ENCODE results near the gene THOC1. TPM values are rescaled to one million over a fixed set of nuclear protein-coding genes. Genes with fewer than 3 reads are reported as not detected.

The THOC1 gene
- polyA plus RNA-seq, 2 donors: 17.6 to 39.2 TPM

GRCh38 chr18:260547-260946 lies 7.3 kb downstream of the THOC1 start:
- 78 to 81% methylated on average over 2 of the region's 2 CpGs for WGBS, 2 donors
- H3K4me1 ChIP-seq (ENCODE audit: control insufficient read depth in 2 of 2, insufficient read depth in 2 of 2, low read length in 1 of 2): no peaks in the 10 kb centered on the region
- no peaks in the 10 kb centered on the region for H3K27me3 ChIP-seq (ENCODE audit: control insufficient read depth in 1 of 2, insufficient read depth in 2 of 2, low read length in 2 of 2)
- no peak overlapping the region for H3K4me3 ChIP-seq (ENCODE audit: low read depth in 1 of 2, low read length in 2 of 2)
- no peak overlapping the region for H3K27ac ChIP-seq (ENCODE audit: low read depth in 2 of 2, low read length in 1 of 2)
- no peaks in the 10 kb centered on the region for H3K9me3 ChIP-seq (ENCODE audit: control insufficient read depth in 2 of 2, insufficient read depth in 1 of 2, low read depth in 1 of 2, low read length in 1 of 2)
- H3K36me3 ChIP-seq (ENCODE audit: control insufficient read depth in 2 of 2, insufficient read depth in 2 of 2, low read length in 1 of 2): peaks cover 1 to 7% of the 10 kb centered on the region in 2 donors

GRCh38 chr18:255171-255570 lies 12.7 kb downstream of the THOC1 start:
- no peaks in the 10 kb centered on the region for H3K9me3 ChIP-seq (ENCODE audit: control insufficient read depth in 2 of 2, insufficient read depth in 1 of 2, low read depth in 1 of 2, low read length in 1 of 2)
- no peaks in the 10 kb centered on the region for H3K27me3 ChIP-seq (ENCODE audit: control insufficient read depth in 1 of 2, insufficient read depth in 2 of 2, low read length in 2 of 2)
- no peak overlapping the region for H3K4me3 ChIP-seq (ENCODE audit: low read depth in 1 of 2, low read length in 2 of 2)
- 95 to 97% methylated on average over 4 of the region's 4 CpGs for WGBS, 2 donors
- H3K4me1 ChIP-seq (ENCODE audit: control insufficient read depth in 2 of 2, insufficient read depth in 2 of 2, low read length in 1 of 2): no peaks in the 10 kb centered on the region
- H3K27ac ChIP-seq (ENCODE audit: low read depth in 2 of 2, low read length in 1 of 2): no peak overlapping the region
- peaks cover 5 to 6% of the 10 kb centered on the region in 2 donors for H3K36me3 ChIP-seq (ENCODE audit: control insufficient read depth in 2 of 2, insufficient read depth in 2 of 2, low read length in 1 of 2)

GRCh38 chr18:253121-253520 lies 14.7 kb downstream of the THOC1 start:
- Histone ChIP-seq H3K9me3 (ENCODE audit: control insufficient read depth in 2 of 2, insufficient read depth in 1 of 2, low read depth in 1 of 2, low read length in 1 of 2) (no peaks in the 10 kb centered on the region), H3K4me3 (ENCODE audit: low read depth in 1 of 2, low read length in 2 of 2) (no peak overlapping the region), H3K27me3 (ENCODE audit: control insufficient read depth in 1 of 2, insufficient read depth in 2 of 2, low read length in 2 of 2) (no peaks in the 10 kb centered on the region), H3K27ac (ENCODE audit: low read depth in 2 of 2, low read length in 1 of 2) (no peak overlapping the region), H3K36me3 (ENCODE audit: control insufficient read depth in 2 of 2, insufficient read depth in 2 of 2, low read length in 1 of 2) (peaks cover 7 to 8% of the 10 kb centered on the region in 2 donors), H3K4me1 (ENCODE audit: control insufficient read depth in 2 of 2, insufficient read depth in 2 of 2, low read length in 1 of 2) (no peaks in the 10 kb centered on the region)
- 85 to 92% methylated on average over 1 of the region's 1 CpG for WGBS, 2 donors

- Histone ChIP-seq H3K4me1 (ENCODE audit: control insufficient read depth in 2 of 2, insufficient read depth in 2 of 2, low read length in 1 of 2) (no peaks in the 10 kb centered on the region), H3K27me3 (ENCODE audit: control insufficient read depth in 1 of 2, insufficient read depth in 2 of 2, low read length in 2 of 2) (no peaks in the 10 kb centered on the region), H3K9me3 (ENCODE audit: control insufficient read depth in 2 of 2, insufficient read depth in 1 of 2, low read depth in 1 of 2, low read length in 1 of 2) (no peaks in the 10 kb centered on the region), H3K36me3 (ENCODE audit: control insufficient read depth in 2 of 2, insufficient read depth in 2 of 2, low read length in 1 of 2) (peaks cover 6 to 10% of the 10 kb centered on the region in 2 donors), H3K4me3 (ENCODE audit: low read depth in 1 of 2, low read length in 2 of 2) (no peak overlapping the region), H3K27ac (ENCODE audit: low read depth in 2 of 2, low read length in 1 of 2) (no peak overlapping the region)
- WGBS, 2 donors: 99% methylated on average over 5 of the region's 5 CpGs
Measured at GRCh38 chr18:251572-251971, 16.3 kb downstream of the THOC1 start.

- 85 to 91% methylated on average over 2 of the region's 2 CpGs for WGBS, 2 donors
- Histone ChIP-seq H3K27ac (ENCODE audit: low read depth in 2 of 2, low read length in 1 of 2) (no peak overlapping the region), H3K27me3 (ENCODE audit: control insufficient read depth in 1 of 2, insufficient read depth in 2 of 2, low read length in 2 of 2) (no peaks in the 10 kb centered on the region), H3K36me3 (ENCODE audit: control insufficient read depth in 2 of 2, insufficient read depth in 2 of 2, low read length in 1 of 2) (peaks cover 6 to 10% of the 10 kb centered on the region in 2 donors), H3K4me3 (ENCODE audit: low read depth in 1 of 2, low read length in 2 of 2) (no peak overlapping the region), H3K4me1 (ENCODE audit: control insufficient read depth in 2 of 2, insufficient read depth in 2 of 2, low read length in 1 of 2) (no peaks in the 10 kb centered on the region), H3K9me3 (ENCODE audit: control insufficient read depth in 2 of 2, insufficient read depth in 1 of 2, low read depth in 1 of 2, low read length in 1 of 2) (no peaks in the 10 kb centered on the region)
Measured at GRCh38 chr18:250685-251084, 17.2 kb downstream of the THOC1 start.

- Histone ChIP-seq H3K27me3 (ENCODE audit: control insufficient read depth in 1 of 2, insufficient read depth in 2 of 2, low read length in 2 of 2) (no peaks in the 10 kb centered on the region), H3K4me3 (ENCODE audit: low read depth in 1 of 2, low read length in 2 of 2) (no peak overlapping the region), H3K27ac (ENCODE audit: low read depth in 2 of 2, low read length in 1 of 2) (no peak overlapping the region), H3K36me3 (ENCODE audit: control insufficient read depth in 2 of 2, insufficient read depth in 2 of 2, low read length in 1 of 2) (peaks cover 6 to 8% of the 10 kb centered on the region in 2 donors), H3K9me3 (ENCODE audit: control insufficient read depth in 2 of 2, insufficient read depth in 1 of 2, low read depth in 1 of 2, low read length in 1 of 2) (no peaks in the 10 kb centered on the region), H3K4me1 (ENCODE audit: control insufficient read depth in 2 of 2, insufficient read depth in 2 of 2, low read length in 1 of 2) (no peaks in the 10 kb centered on the region)
- WGBS, 2 donors: 93 to 98% methylated on average over 4 of the region's 4 CpGs
Measured at GRCh38 chr18:248053-248452, 19.8 kb downstream of the THOC1 start.

GRCh38 chr18:245282-245847 lies 22.5 kb downstream of the THOC1 start:
- WGBS, 2 donors: 92 to 93% methylated on average over 2 of the region's 2 CpGs
- Histone ChIP-seq H3K4me1 (ENCODE audit: control insufficient read depth in 2 of 2, insufficient read depth in 2 of 2, low read length in 1 of 2) (no peaks in the 10 kb centered on the region), H3K9me3 (ENCODE audit: control insufficient read depth in 2 of 2, insufficient read depth in 1 of 2, low read depth in 1 of 2, low read length in 1 of 2) (no peaks in the 10 kb centered on the region), H3K27ac (ENCODE audit: low read depth in 2 of 2, low read length in 1 of 2) (no peak overlapping the region), H3K36me3 (ENCODE audit: control insufficient read depth in 2 of 2, insufficient read depth in 2 of 2, low read length in 1 of 2) (peaks cover 6 to 8% of the 10 kb centered on the region in 2 donors), H3K27me3 (ENCODE audit: control insufficient read depth in 1 of 2, insufficient read depth in 2 of 2, low read length in 2 of 2) (no peaks in the 10 kb centered on the region), H3K4me3 (ENCODE audit: low read depth in 1 of 2, low read length in 2 of 2) (no peak overlapping the region)

- Histone ChIP-seq H3K27me3 (ENCODE audit: control insufficient read depth in 1 of 2, insufficient read depth in 2 of 2, low read length in 2 of 2) (no peaks in the 10 kb centered on the region), H3K36me3 (ENCODE audit: control insufficient read depth in 2 of 2, insufficient read depth in 2 of 2, low read length in 1 of 2) (peaks cover 0 to 5% of the 10 kb centered on the region in 2 donors), H3K9me3 (ENCODE audit: control insufficient read depth in 2 of 2, insufficient read depth in 1 of 2, low read depth in 1 of 2, low read length in 1 of 2) (no peaks in the 10 kb centered on the region), H3K4me3 (ENCODE audit: low read depth in 1 of 2, low read length in 2 of 2) (no peak overlapping the region), H3K4me1 (ENCODE audit: control insufficient read depth in 2 of 2, insufficient read depth in 2 of 2, low read length in 1 of 2) (no peaks in the 10 kb centered on the region), H3K27ac (ENCODE audit: low read depth in 2 of 2, low read length in 1 of 2) (no peak overlapping the region)
- WGBS, 2 donors: 91 to 92% methylated on average over 1 of the region's 1 CpG
Measured at GRCh38 chr18:240175-240574, 27.7 kb downstream of the THOC1 start.

- no peaks in the 10 kb centered on the region for H3K27me3 ChIP-seq (ENCODE audit: control insufficient read depth in 1 of 2, insufficient read depth in 2 of 2, low read length in 2 of 2)
- H3K27ac ChIP-seq (ENCODE audit: low read depth in 2 of 2, low read length in 1 of 2): no peak overlapping the region
- peaks cover 3 to 4% of the 10 kb centered on the region in 2 donors for H3K36me3 ChIP-seq (ENCODE audit: control insufficient read depth in 2 of 2, insufficient read depth in 2 of 2, low read length in 1 of 2)
- 68 to 85% methylated on average over 1 of the region's 1 CpG for WGBS, 2 donors
- no peak overlapping the region for H3K4me3 ChIP-seq (ENCODE audit: low read depth in 1 of 2, low read length in 2 of 2)
- H3K9me3 ChIP-seq (ENCODE audit: control insufficient read depth in 2 of 2, insufficient read depth in 1 of 2, low read depth in 1 of 2, low read length in 1 of 2): no peaks in the 10 kb centered on the region
- H3K4me1 ChIP-seq (ENCODE audit: control insufficient read depth in 2 of 2, insufficient read depth in 2 of 2, low read length in 1 of 2): no peaks in the 10 kb centered on the region
Measured at GRCh38 chr18:231563-231962, 36.3 kb downstream of the THOC1 start.

GRCh38 chr18:228586-228985 lies 39.3 kb downstream of the THOC1 start:
- peaks cover 3 to 4% of the 10 kb centered on the region in 2 donors for H3K36me3 ChIP-seq (ENCODE audit: control insufficient read depth in 2 of 2, insufficient read depth in 2 of 2, low read length in 1 of 2)
- no peaks in the 10 kb centered on the region for H3K4me1 ChIP-seq (ENCODE audit: control insufficient read depth in 2 of 2, insufficient read depth in 2 of 2, low read length in 1 of 2)
- no peak overlapping the region for H3K4me3 ChIP-seq (ENCODE audit: low read depth in 1 of 2, low read length in 2 of 2)
- no peak overlapping the region for H3K27ac ChIP-seq (ENCODE audit: low read depth in 2 of 2, low read length in 1 of 2)
- H3K9me3 ChIP-seq (ENCODE audit: control insufficient read depth in 2 of 2, insufficient read depth in 1 of 2, low read depth in 1 of 2, low read length in 1 of 2): no peaks in the 10 kb centered on the region
- WGBS, 2 donors: 96 to 100% methylated on average over 1 of the region's 1 CpG
- H3K27me3 ChIP-seq (ENCODE audit: control insufficient read depth in 1 of 2, insufficient read depth in 2 of 2, low read length in 2 of 2): no peaks in the 10 kb centered on the region

Measured in esophagus (tissue), 2 donors.